HG03565 (cell line): ENCODE measurements around the gene CNIH2.
"Not testable (repeated sequence)": the region's sequence is repeated elsewhere in the genome, so short reads cannot be mapped to it uniquely, and the experiment has no call there.

Experiments
- ATAC-seq: cut with Tn5 transposase; IDR thresholded peaks from one replicate; pipeline ENCODE4 v1.9.1; 2021; ENCODE audit warnings: mild to moderate bottlenecking, moderate library complexity; ENCODE audit not compliant: unreplicated experiment

CNIH2 gene

DNA sequence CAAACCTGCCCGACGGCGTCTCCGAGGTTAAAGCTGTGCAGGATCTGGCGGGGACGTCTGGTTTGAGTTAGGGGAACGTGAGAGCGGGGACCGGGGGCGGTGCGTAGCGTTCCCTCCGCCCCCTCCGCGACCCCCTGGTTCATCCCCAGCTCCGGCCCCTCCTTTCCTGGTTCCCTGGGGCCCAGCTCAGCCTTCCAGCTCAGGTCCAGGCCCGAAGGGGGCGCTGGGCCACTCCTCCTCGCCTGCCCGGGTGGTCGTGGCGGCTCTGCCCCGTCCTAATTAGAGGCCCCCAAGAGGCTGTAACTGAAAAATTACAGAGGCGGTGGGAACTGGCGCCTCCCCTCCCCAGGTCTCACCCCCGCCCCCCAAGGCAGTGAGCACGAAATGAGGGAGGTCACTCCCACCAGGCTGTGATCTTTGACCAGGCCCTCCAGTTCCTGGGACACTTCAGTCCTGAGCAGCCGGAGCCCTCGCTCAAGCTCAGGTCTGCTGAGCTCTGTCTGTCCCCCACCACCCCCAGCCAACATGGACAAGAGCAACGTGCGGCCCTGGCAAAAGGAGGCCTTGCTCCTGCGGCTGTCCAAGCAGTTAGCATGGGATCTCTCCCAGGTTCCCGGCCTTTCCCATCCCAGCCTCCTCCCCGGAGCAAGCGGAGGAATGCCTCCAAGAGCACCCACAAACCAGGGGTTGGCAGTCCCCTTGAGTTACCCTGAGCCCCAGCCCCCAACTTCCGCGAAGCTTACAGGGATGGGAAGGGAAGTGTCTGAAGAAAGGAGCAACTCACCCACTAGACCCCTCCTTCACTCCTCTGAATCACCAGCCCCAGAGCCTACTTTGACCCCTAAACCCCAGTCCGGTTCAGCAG lies 35.6 kb downstream of the CNIH2 start:
- ATAC-seq = no peak

DNA sequence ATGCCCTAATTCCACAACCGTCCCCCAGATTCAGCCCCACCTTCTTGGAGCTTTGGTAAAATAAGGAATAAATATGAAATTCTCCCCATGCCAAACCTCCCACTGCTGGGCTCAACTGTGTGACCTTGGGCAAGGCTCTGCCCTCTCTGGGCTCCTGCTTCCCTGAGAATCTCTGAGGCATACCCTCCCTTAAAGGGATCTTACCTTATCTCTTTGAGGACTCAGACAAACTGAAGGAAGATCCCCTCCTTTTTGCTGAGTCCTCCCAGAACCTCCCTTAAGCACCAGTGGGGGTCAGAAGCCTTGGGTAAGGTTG lies 36.2 kb downstream of the CNIH2 start:
- no peak for ATAC-seq

DNA sequence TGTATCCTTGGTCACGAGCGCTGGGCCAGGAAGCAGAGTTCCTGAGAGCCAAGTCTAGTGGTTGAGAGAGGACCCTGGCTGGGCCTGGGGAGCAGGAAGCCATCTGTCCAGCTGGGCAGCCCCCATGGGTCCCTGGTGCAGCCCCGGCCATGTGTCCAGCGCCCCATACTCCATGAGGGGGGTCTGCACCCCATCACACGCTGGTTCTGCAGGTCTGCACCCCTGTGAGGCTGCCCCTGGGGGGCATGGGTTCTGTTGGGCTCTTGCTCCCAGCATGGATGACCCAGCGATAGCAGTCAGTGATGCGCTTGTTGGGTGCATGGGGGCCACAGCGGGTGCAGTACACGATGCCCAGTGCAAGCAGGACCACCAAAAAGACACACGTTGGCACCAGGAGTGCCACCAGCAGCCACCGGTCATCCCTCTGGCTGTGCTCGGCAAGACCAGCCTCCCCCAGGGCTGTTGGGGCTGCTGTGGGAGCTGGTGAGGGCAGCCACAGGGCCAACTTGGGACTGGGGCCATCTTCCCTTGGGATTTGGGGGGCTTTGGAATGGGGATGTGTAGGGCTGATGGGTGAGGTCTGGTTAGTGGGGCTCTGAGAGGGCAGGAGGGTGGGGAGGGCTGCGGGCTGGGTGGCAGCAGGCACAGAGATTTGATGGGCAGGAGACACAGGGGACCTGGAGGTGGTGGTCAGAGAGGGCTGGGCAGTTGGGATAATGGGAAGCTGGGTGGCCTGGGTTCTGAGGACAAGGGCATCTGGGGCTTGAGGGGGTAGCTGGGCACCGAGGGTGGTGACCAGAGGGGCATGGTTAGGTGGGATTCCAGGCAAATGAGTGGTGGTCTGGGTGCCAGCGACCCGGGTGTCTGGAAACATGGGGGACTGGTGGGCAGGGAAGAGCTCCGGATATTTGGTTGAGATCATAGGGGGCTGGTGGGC lies 36.9 kb downstream of the CNIH2 start:
- no peak for ATAC-seq

DNA sequence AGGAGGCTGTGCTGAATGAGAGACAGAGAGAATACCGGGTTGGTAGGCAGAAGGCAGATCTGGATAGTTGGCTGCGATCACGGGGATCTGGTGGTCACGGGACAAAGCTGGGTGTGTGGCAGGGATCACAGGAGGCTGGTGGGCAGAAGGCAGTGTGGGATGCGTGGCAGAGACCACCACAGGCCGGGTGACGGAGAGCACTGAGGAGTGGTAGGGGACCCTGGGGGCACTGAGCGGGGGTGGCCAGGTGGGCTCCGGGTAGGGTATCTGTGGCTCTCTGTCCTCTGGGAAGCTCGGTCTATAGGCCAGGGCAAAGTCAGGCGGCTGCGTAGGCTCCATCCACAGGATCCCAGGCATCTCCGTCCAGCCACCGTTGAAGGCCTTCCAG lies 37.5 kb downstream of the CNIH2 start:
- no peak for ATAC-seq

DNA sequence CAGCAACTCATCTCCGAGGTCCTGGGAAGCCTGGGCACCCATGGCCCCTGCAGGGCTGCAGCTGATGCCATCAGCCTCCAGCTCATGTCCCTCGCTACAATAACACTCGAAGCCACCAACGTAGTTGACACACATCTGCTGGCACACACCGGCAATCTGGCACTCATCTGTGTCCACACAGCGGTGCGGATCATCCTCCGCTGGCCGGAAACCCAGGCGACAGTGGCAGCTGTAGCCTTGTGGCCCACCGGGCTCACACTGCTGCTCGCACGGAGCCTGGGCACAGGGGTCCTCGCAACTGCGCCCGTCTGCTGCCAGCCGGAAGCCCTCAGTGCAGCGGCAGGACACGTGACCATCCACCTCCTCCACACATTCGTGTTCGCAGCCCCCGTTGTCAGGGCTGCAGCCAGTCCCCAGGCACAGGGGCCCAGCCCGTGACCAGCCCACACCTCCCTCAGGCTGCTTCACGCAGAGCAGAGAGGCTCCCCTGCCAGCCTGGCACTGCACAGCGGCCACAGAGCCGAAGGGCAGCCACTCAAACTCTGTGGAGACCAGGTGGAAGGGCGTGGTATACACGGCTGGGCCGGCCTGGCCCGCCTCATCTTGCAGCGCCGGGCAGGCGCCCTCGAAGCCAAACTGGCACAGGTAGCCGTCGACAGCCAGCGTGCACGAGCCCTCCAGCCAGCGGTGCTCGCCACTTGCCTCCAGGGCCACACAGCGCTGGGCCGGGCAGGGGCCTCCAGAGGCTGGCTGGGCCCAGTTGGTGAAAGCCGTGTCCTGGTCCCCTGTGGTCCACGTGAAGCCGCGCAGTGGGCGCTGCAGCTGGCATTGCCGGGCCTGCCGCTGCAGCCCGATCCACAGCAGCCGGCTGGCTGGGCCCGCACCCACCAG lies 38.2 kb downstream of the CNIH2 start:
- ATAC-seq = no peak

DNA sequence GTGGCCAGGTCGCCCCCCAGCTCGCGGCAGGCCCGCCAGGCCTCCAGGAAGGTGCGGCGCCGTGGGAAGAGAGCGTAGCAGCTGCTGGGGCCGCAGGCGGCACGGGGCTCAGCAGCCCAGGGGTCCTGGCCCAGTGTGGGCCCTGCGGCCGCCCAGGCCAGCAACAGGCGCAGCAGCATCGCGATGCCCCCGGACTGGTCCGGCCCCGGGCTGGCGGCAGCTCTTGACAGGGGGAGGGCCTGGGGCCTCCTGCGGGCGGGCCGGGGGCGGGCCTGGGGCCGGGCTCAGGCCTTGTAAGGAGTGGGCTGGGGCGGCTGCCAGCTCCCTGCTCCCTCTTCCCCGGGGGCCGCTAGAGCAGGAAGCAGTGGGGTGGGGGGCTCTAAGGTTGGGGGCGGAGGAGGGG lies 38.9 kb downstream of the CNIH2 start, which contains the start of gene CD248:
Gene CD248, minus strand, starts transcription at position 196 of the 403 bp plus-strand sequence. Its CDS starts 17 bp downstream, at position 179.
- no peak for ATAC-seq

DNA sequence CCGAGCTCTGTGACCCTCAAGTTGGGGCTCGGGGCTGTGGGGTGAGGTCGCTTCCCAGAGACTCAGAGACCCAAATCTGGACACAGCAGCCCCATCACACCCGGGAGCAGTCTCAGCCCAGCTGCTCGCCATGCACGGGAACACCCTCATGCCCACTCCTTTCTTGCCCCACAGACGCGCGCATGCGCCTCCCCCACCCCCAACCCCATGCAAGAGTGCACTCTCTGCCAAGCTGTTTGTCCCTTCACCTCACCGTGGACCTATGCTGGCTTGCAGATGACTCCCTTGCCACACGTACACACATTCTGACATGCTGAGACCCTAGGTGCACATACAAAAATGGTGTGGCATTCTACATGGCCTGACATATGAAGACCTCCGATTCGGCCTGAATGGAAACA lies 39.3 kb downstream of the CNIH2 start:
- no peak for ATAC-seq

DNA sequence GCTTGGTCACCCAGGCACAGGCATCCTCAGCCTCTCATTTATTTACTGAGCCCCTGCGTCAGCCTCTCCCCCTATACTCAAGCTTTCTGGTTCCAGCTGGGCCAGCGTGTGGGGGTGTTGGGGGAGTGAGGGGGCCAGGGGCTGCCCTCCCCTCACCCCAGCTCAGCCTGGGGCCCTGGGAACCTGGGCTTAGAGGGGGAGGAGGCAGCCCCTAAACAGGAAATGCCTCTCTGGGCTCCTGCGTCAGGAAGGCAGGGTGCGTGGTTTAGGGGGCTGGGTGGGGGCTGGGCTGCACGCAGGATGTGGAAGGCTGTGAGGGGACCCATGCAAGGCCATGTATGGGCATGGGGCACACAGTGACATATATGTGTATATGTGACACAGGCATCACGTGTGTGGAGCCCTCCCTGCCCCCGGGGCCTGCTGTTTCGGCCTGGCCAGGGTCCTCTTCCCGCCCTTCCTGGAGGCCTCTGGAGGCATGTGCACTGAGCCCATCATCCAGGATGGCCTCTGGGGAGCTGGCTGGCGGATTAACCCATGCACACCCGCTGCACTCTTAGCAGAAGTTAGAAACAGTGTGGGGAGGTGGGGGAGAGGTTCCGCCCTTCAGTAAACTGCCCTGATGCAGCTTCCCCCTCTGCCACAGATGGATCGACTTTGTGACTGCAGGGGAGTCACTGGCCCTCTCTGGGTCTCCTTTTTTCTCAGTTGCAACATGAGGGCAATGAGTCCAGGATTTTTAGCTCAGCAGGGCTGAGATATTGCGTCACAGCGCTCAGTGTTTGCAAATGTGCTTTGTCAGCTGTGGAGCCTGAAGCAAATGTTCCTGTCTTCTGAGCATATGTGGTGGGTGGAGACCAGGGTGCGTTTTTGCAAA lies 40.0 kb downstream of the CNIH2 start:
- ATAC-seq = no peak

DNA sequence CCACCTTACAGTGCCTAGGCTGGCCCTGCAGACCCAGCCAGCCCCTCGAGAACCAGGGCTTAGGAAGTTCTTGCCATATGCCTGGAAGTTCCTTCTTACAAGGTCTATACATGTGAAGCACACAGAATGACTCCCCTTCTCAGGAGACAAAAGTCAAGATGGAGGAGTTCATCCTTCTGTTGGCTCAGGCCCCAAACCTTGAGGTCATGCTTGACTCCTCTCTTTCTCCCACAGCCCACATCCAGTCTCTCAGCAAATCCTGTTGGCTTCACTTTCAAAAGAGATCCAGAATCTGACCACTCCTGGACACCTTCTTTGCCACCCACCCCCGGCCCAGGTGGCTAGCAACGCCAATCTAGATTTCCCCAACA lies 40.6 kb downstream of the CNIH2 start:
- no peak for ATAC-seq

DNA sequence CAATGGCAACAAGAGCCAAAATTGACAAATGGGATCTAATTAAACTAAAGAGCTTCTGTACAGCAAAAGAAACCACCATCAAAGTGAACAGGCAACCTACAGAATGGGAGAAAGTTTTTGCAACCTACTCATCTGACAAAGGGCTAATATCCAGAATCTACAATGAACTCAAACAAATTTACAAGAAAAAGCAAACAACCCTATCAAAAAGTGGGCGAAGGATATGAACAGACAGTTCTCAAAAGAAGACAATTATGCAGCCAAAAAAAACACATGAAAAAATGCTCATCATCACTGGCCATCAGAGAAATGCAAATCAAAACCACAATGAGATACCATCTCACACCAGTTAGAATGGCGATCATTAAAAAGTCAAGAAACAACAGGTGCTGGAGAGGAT lies 42.3 kb downstream of the CNIH2 start:
- not testable (repeated sequence) for ATAC-seq

DNA sequence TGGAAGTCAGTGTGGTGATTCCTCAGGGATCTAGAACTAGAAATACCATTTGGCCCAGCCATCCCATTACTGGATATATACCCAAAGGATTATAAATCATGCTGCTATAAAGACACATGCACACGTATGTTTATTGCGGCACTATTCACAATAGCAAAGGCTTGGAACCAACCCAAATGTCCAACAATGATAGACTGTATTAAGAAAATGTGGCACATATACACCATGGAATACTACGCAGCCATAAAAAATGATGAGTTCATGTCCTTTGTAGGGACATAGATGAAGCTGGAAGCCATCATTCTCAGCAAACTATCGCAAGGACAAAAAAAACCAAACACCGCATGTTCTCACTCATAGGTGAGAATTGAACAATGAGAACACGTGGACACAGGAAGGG lies 42.8 kb downstream of the CNIH2 start:
- ATAC-seq = not testable (repeated sequence)

DNA sequence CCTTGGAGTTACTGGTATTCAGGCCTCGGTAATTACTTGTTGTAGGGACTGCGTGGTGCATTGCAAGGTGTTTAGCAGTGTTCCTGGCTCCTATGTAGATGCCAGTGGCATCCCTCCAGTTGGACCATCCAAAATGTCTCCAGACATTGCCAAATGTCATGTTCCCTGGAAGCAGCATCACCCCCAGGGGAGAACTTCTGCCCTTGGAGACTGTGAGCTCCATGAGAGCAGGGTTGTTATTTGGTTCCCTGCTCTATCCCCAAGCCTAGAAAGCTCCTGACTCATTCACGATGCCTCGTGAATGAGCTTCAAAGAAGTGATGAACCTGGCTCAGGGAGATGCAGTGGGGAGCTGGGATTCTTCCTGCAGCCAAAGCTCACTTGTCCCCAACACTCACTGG lies 43.6 kb downstream of the CNIH2 start:
- ATAC-seq = no peak

DNA sequence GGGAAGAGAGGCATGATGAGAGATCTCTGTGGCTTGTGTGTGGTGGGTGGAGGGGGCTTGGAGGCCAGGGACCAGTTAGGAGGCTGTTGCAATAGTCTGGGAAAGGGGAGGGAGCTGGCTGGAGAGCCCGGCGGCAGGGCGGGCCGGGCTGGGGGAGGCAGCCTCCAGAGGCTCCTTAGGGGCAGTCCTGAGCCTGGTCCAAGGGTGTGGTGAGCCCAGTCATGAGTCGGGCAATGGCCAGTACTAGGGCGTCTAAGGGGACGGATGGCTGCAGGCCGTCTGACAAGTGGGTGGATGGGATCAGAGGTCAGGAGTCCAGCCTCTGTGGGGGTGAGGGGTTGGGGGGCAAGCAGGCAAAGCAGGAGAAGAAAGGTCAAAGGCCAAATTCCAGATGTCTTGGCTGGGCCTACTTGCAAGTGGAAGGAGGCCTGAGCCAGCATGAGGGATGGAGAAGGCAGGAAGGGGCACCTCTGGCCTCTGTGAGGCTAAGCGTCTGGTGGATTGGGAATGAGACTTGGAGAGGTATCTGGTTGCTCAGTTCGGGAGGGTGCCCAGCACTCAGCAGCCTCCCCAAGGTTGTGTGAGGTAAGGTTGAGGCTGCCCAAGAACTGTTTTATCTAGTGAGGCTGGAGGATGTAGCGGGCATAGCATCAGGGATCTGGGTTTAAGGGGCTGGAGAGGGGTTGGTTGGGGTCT lies 44.9 kb downstream of the CNIH2 start:
- no peak for ATAC-seq

DNA sequence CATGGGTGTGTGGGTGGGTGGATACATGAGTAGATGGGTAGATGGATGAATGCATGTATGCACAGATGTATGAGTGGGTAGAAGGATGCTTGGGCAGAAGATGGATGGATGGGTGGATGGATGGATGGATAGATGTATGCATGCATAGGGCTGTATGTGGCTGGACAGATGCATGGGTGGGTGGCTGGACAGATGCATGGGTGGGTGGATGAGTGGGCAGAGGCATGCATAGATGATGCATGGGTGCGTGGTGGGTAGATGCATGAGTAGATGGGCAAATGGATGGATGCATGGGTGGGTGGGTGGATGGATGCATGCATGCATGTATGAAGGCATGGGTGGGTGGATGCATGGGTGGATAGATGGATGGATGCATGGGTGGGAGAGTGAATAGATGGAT lies 45.7 kb downstream of the CNIH2 start:
- no peak for ATAC-seq

DNA sequence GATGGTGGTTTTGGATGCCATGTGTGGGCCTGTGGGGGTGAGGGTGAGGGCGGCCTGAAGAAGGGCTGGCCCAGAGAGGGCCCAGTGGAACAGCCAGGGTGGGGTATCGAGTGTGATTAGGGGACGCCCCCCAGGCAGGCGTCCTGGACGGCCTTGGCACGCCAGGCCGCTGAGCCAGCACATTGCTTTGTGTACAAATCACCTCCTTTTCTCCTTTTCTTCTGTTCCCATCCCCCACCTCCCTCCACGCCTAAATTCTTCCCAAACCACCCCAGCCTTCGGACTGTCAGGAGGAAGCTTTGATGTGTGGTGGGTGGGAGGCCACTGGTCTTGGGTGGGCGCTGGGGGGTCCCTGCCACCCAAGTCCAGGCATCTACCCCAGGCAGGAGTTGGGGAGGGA lies 46.7 kb downstream of the CNIH2 start:
- ATAC-seq = no peak

DNA sequence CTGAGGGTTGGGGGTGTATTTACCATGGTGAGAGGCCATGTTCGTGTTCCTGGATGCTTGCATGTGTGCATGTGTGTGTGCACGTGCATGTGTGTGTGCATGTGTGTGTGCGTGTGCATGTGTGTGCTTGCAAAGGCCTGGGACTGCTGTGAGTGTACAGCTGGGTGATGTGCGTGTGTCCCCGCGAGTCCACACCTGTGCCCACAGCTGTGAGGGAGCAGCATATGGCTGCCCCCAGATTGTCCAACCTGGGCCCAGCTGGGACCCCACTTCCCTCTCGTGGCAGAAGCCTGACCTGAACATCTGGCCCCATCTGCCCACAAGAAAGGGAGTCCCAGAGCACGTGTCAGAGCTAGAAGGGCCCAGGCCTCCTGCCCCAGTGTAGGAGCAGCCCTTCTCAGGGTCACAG lies 47.3 kb downstream of the CNIH2 start:
- ATAC-seq = no peak

DNA sequence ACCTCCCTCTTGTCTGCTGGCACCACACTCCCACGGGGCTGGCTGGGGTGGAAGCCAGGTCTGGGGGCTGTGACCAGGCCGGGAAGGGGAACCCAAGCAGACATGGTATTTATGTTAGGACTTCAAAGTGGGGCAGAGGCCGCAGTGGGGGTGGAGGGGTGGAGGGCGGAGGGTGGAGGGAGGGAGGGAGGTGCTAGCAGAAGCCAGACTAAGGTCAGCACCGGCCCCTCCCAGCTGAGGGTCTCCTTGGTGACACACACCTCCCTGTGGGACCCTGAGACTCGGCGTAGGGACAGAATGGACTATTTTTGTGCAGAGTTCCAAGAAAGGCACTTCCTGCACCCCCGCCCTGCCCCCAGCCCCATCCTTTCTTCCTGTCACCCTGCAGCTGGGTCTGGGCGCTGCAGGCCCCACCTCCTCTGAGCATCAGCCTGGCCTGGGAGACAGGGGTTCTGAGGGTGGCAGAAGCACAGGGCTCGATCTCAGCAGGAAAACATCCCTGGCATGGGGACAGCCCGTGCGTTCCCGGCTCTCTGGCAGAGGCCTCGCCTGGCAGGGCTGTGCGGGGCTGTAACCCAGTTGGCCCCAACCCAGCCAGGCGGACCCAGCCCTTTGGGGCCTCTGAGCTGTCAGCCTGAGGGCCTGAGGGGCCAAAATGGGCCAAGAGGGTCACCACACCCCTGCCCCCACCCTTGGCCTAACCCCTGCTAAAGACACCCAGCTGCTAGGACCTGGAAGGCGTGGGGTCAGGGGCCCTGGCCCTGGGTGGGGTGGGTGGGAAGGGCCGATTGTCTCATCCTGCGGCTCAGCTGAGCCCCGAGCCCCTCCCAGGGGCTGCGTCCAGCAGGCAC lies 48.5 kb downstream of the CNIH2 start:
- ATAC-seq = no peak

DNA sequence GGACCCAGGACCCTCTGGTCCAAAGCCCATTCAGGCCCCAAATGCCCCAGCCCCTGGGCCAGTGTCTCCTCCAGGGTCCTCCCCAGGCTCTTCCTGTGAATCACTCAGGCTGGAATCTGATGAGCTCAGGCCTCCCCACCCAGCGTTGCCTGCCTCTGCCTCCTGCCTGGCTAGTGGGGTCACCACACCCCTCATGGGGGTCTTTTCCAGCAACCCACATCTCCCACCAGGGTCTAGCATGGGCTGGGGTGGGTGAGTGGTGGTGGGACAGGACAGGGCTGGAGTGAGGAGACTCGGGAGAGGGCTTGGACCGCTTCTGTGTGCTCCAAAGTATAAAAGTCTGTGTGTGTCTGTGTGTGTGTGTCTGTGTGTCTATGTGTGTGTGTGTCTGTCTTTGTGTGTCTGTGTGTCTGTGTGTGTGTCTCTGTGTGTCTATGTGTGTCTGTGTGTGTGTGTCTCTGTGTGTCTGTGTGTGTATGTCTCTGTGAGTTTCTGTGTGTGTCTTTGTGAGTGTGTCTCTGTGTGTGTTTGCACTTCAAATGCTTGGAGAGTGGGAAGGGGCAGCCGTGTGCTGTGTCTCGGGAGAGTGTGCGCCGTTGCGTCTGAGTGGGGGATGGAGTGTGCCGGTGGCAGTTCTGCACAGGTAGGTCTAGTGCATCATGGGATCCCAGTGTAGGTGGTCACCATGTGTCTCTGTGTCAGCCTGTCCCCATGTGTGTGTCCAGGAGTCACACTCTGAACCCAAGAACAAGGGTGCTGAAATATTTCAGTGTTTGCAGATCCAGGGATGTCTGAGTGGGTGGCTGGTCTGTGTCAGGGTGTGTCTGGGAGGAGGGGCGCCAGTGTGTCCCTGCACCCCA lies 49.4 kb downstream of the CNIH2 start:
- no peak for ATAC-seq
